Left forelimb (tissue), 1 donor: ENCODE data around the gene SPARC.

ENCODE experiments used
- DNase-seq: peaks from one replicate; pipeline ENCODE4 v3.0.0-alpha.2; 2018; ENCODE audit warnings: low spot score

SPARC gene

GRCh38 chr5:151624476-151624875 lies 62.2 kb downstream of the SPARC start:
- no peak for DNase-seq

DNA sequence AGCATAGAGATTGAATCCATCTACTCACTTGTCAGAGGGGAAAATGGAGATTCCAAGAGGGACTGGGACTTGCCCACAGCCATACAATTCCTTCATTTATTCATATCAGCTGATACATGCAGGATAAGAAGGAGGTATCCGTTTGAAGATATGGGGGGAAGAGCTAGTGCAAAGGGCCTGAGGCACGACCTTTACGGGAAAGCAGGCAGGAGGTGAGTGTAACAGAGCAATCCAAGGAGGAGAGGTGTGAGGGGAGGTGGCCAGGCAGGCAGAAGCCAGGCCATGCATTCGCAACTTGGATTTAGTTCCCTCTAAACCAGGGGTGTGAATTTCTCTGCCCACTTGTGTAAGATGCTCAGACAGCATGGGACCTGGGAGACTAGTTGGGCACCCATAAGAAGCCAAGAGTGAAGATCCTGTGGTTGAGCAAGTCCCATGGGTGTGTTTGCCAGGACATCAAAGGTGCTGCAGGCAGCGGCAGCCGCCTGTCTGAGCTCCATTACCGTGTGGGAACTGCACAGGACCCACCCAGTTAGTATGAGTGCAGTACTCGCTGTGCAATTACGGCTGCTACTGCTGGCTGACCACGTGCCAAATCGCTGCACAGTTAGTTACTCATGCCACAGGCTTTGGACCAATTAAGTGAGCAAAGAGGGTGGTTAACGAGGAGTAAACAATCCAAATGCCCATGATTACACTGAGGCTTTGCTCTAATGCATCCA lies 64.2 kb downstream of the SPARC start:
- no peak for DNase-seq

- DNase-seq, result no peak
Observed at GRCh38 chr5:151620461-151620840, 66.3 kb downstream of the SPARC start.

GRCh38 chr5:151619812-151620460 lies 66.8 kb downstream of the SPARC start:
- DNase-seq, result no peak

DNA sequence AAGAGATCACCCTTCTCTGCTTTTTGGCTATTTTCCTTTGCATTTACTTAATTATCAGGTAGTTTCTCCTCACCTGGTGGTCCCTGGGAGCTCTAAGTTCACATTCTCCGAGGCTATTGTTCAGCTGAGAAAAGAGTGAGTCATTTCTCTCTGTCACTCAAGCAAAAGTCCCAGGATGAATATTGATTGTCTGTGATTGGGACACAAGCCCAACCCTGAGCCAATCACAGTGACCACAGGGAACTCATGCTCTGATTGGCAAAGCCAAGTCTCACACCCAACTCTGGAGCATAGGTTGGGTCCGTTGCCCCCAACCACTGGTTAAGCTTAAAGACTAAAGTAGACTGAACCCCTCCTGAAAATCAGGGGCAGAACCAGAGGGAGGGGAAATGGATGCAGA lies 67.8 kb downstream of the SPARC start:
- DNase-seq, result no peak

- DNase-seq, result no peak
Observed at GRCh38 chr5:151617841-151618710, 68.6 kb downstream of the SPARC start.

GRCh38 chr5:151617383-151617840 lies 69.3 kb downstream of the SPARC start:
- DNase-seq, result no peak

DNA sequence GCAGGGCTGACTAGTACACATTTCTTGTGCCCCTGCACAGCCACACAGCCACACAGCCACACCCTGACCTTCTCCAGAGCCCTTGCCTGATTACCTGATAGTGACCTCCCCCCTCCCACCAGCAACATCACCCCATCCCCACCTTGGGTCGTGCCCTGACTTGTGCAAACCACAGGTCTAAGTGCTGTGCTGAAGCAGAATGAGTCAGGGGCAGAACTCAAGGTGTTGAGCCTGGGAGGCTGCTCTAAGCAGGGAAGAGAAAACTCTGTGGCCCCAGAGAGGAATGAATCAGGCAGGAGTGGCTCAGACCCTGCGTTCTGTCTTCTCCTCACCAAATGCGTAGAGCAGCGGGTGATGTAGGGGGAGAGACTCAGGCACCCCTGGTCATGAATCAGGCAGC lies 71.3 kb downstream of the SPARC start:
- no peak for DNase-seq

DNA sequence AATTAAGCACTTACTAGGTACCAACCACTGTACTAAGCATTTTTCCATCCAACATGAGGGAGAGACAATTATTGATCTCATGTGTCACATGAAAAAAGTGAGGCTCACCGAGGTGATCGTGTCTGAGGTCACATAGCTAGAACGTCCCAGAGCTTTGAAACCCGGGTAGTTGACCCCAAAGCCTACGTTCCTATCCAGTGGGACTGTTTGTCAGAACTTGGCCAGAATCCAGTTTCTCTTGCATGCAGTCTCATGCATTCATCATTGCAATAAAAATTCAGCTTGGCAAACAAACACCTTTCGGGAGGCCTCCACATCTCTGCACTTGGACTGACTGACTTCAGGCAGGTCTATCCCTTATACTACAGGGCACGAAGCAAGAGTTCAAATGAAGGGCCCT lies 72.2 kb downstream of the SPARC start:
- DNase-seq, result no peak

DNA sequence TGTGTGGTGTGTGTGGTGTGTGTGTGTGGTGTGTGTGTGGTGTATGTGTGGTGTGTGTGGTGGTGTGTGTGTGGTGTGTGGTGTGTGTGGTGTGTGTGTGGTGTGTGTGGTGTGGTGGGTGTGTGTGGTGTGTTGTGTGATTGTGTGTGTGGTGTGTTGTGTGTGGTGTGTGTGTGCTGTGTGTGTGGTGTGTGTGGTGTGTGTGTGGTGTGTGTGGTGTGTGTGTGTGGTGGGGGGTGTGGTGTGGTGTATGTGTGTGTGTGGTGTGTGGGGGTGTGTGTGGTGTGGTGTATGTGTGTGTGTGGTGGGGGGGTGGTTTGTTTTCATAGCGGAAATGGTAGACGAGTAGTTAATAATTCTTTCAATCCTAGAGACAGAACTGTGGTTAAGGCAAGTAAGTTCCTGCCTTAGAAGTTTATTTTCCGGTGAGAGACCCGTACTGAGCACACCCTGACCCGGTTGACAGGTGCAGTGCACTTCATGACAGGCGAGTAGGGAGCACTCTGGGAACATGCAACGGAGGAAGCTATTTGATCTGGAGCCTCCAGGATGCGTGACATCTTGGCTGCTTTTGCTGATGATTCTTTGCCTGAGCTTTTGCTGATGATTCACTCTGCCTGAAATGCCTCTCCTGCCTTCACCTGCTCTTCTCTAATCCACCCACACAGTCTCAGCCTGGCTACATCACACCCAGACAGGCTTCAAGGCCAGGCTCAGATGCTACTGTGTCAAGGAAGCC lies 73.9 kb downstream of the SPARC start:
- DNase-seq, result no peak

DNA sequence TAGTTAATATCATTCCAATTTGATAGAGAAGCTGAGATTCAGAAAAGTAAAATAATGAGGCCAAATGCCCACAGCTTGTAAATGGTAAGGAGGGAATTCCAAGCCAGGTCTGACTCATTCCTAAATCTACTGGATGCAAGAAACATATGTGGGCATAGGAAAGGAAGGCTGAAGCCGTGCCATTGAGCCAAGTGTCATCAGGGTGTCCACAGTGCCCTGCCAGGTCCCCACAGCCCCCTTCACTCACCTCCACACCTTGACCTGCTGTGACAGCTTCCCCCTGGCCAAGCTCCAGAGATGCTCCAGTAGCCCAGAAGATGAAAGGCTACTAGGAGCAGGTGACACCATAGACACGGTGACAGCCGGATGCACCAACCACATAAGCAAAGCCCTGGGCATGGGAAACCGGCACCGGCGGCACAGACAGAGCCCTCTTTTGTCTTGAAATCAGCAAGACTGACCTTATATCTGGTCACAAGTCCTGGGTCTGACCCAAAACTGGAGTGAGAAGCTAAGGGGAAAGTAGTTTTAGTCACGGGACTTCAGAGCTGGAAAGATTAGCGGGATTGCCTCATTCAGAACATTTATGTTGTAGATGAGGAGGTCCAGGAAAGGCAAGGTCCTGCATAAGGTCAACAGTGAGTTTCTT lies 75.5 kb downstream of the SPARC start:
- no peak for DNase-seq
